ENCODE data around the gene ZNF598.

ZNF598 gene

GRCh38 chr16:1980030-1980769 is 29.4 kb downstream of the ZNF598 start:
- Histone ChIP-seq H3K4me1 (ENCODE audit: control insufficient read depth, insufficient read depth, low read length) (peaks cover 6% of the 10 kb centered on the region), H3K4me3 (ENCODE audit: low read depth, low read length) (peak overlapping the region; percentile 54), H3K36me3 (ENCODE audit: control insufficient read depth, insufficient read depth, low read length) (peaks cover 30% of the 10 kb centered on the region), H3K27me3 (ENCODE audit: control insufficient read depth, insufficient read depth, low read length) (peaks cover 38% of the 10 kb centered on the region), H3K9ac (ENCODE audit: low read depth, low read length) (peak overlapping the region; percentile 54), H3K9me3 (ENCODE audit: control insufficient read depth, insufficient read depth, low read length) (no peaks in the 10 kb centered on the region)

GRCh38 chr16:1979271-1980029 is 30.2 kb downstream of the ZNF598 start:
- H3K36me3 ChIP-seq (ENCODE audit: control insufficient read depth, insufficient read depth, low read length) = peaks cover 37% of the 10 kb centered on the region
- H3K4me3 ChIP-seq (ENCODE audit: low read depth, low read length) = peak overlapping the region; percentile 54
- H3K9me3 ChIP-seq (ENCODE audit: control insufficient read depth, insufficient read depth, low read length) = no peaks in the 10 kb centered on the region
- peaks cover 4% of the 10 kb centered on the region for H3K4me1 ChIP-seq (ENCODE audit: control insufficient read depth, insufficient read depth, low read length)
- peak overlapping the region; percentile 54 for H3K9ac ChIP-seq (ENCODE audit: low read depth, low read length)
- H3K27me3 ChIP-seq (ENCODE audit: control insufficient read depth, insufficient read depth, low read length) = peaks cover 38% of the 10 kb centered on the region

GRCh38 chr16:1978476-1979120 is 31.0 kb downstream of the ZNF598 start:
- Histone ChIP-seq H3K36me3 (ENCODE audit: control insufficient read depth, insufficient read depth, low read length) (peaks cover 43% of the 10 kb centered on the region), H3K9me3 (ENCODE audit: control insufficient read depth, insufficient read depth, low read length) (no peaks in the 10 kb centered on the region), H3K27me3 (ENCODE audit: control insufficient read depth, insufficient read depth, low read length) (peaks cover 38% of the 10 kb centered on the region), H3K9ac (ENCODE audit: low read depth, low read length) (no peak overlapping the region), H3K4me3 (ENCODE audit: low read depth, low read length) (peak overlapping the region; percentile 54), H3K4me1 (ENCODE audit: control insufficient read depth, insufficient read depth, low read length) (peaks cover 4% of the 10 kb centered on the region)

GRCh38 chr16:1977875-1978268 is 31.7 kb downstream of the ZNF598 start:
- peaks cover 34% of the 10 kb centered on the region for H3K27me3 ChIP-seq (ENCODE audit: control insufficient read depth, insufficient read depth, low read length)
- peaks cover 43% of the 10 kb centered on the region for H3K36me3 ChIP-seq (ENCODE audit: control insufficient read depth, insufficient read depth, low read length)
- no peak overlapping the region for H3K9ac ChIP-seq (ENCODE audit: low read depth, low read length)
- H3K9me3 ChIP-seq (ENCODE audit: control insufficient read depth, insufficient read depth, low read length) = no peaks in the 10 kb centered on the region
- H3K4me1 ChIP-seq (ENCODE audit: control insufficient read depth, insufficient read depth, low read length) = no peaks in the 10 kb centered on the region
- no peak overlapping the region for H3K4me3 ChIP-seq (ENCODE audit: low read depth, low read length)

- no peak overlapping the region for H3K4me3 ChIP-seq (ENCODE audit: low read depth, low read length)
- H3K4me1 ChIP-seq (ENCODE audit: control insufficient read depth, insufficient read depth, low read length) = no peaks in the 10 kb centered on the region
- H3K27me3 ChIP-seq (ENCODE audit: control insufficient read depth, insufficient read depth, low read length) = peaks cover 27% of the 10 kb centered on the region
These were observed 32.4 kb downstream of the ZNF598 start for GRCh38 chr16:1976951-1977874.

GRCh38 chr16:1976216-1976520 is 33.5 kb downstream of the ZNF598 start:
- Histone ChIP-seq H3K27me3 (ENCODE audit: control insufficient read depth, insufficient read depth, low read length) (peaks cover 17% of the 10 kb centered on the region), H3K9ac (ENCODE audit: low read depth, low read length) (no peak overlapping the region), H3K4me1 (ENCODE audit: control insufficient read depth, insufficient read depth, low read length) (no peaks in the 10 kb centered on the region), H3K36me3 (ENCODE audit: control insufficient read depth, insufficient read depth, low read length) (peaks cover 43% of the 10 kb centered on the region), H3K9me3 (ENCODE audit: control insufficient read depth, insufficient read depth, low read length) (no peaks in the 10 kb centered on the region), H3K4me3 (ENCODE audit: low read depth, low read length) (no peak overlapping the region)

More at GRCh38 chr16:1976951-1977874, 32.4 kb downstream of the ZNF598 start:
- H3K36me3 ChIP-seq (ENCODE audit: control insufficient read depth, insufficient read depth, low read length) = peaks cover 43% of the 10 kb centered on the region
- H3K9ac ChIP-seq (ENCODE audit: low read depth, low read length) = no peak overlapping the region
- no peaks in the 10 kb centered on the region for H3K9me3 ChIP-seq (ENCODE audit: control insufficient read depth, insufficient read depth, low read length)

- H3K9ac ChIP-seq (ENCODE audit: low read depth, low read length) = no peak overlapping the region
- H3K4me1 ChIP-seq (ENCODE audit: control insufficient read depth, insufficient read depth, low read length) = no peaks in the 10 kb centered on the region
- H3K4me3 ChIP-seq (ENCODE audit: low read depth, low read length) = no peak overlapping the region
- H3K36me3 ChIP-seq (ENCODE audit: control insufficient read depth, insufficient read depth, low read length) = peaks cover 43% of the 10 kb centered on the region
- no peaks in the 10 kb centered on the region for H3K9me3 ChIP-seq (ENCODE audit: control insufficient read depth, insufficient read depth, low read length)
- H3K27me3 ChIP-seq (ENCODE audit: control insufficient read depth, insufficient read depth, low read length) = peaks cover 11% of the 10 kb centered on the region
These were observed 34.0 kb downstream of the ZNF598 start for GRCh38 chr16:1975432-1976215.

GRCh38 chr16:1974157-1975070 is 35.2 kb downstream of the ZNF598 start:
- Histone ChIP-seq H3K36me3 (ENCODE audit: control insufficient read depth, insufficient read depth, low read length) (peaks cover 43% of the 10 kb centered on the region), H3K4me1 (ENCODE audit: control insufficient read depth, insufficient read depth, low read length) (no peaks in the 10 kb centered on the region), H3K9ac (ENCODE audit: low read depth, low read length) (no peak overlapping the region)

GRCh38 chr16:1973461-1974156 is 36.0 kb downstream of the ZNF598 start:
- H3K9ac ChIP-seq (ENCODE audit: low read depth, low read length) = no peak overlapping the region
- H3K4me3 ChIP-seq (ENCODE audit: low read depth, low read length) = no peak overlapping the region
- no peaks in the 10 kb centered on the region for H3K9me3 ChIP-seq (ENCODE audit: control insufficient read depth, insufficient read depth, low read length)
- peaks cover 43% of the 10 kb centered on the region for H3K36me3 ChIP-seq (ENCODE audit: control insufficient read depth, insufficient read depth, low read length)
- H3K4me1 ChIP-seq (ENCODE audit: control insufficient read depth, insufficient read depth, low read length) = no peaks in the 10 kb centered on the region
- H3K27me3 ChIP-seq (ENCODE audit: control insufficient read depth, insufficient read depth, low read length) = no peaks in the 10 kb centered on the region

More at GRCh38 chr16:1974157-1975070, 35.2 kb downstream of the ZNF598 start:
- Histone ChIP-seq H3K27me3 (ENCODE audit: control insufficient read depth, insufficient read depth, low read length) (no peaks in the 10 kb centered on the region), H3K9me3 (ENCODE audit: control insufficient read depth, insufficient read depth, low read length) (no peaks in the 10 kb centered on the region), H3K4me3 (ENCODE audit: low read depth, low read length) (no peak overlapping the region)

- no peaks in the 10 kb centered on the region for H3K4me1 ChIP-seq (ENCODE audit: control insufficient read depth, insufficient read depth, low read length)
These were observed 37.1 kb downstream of the ZNF598 start for GRCh38 chr16:1972490-1972877.

More at GRCh38 chr16:1972490-1972877, 37.1 kb downstream of the ZNF598 start:
- Histone ChIP-seq H3K9ac (ENCODE audit: low read depth, low read length) (peak overlapping the region; percentile 70), H3K27me3 (ENCODE audit: control insufficient read depth, insufficient read depth, low read length) (no peaks in the 10 kb centered on the region), H3K36me3 (ENCODE audit: control insufficient read depth, insufficient read depth, low read length) (peaks cover 33% of the 10 kb centered on the region), H3K9me3 (ENCODE audit: control insufficient read depth, insufficient read depth, low read length) (no peaks in the 10 kb centered on the region), H3K4me3 (ENCODE audit: low read depth, low read length) (peak overlapping the region; percentile 97)
